ENCODE measurements around the gene PTPN14.

The PTPN14 gene

DNA sequence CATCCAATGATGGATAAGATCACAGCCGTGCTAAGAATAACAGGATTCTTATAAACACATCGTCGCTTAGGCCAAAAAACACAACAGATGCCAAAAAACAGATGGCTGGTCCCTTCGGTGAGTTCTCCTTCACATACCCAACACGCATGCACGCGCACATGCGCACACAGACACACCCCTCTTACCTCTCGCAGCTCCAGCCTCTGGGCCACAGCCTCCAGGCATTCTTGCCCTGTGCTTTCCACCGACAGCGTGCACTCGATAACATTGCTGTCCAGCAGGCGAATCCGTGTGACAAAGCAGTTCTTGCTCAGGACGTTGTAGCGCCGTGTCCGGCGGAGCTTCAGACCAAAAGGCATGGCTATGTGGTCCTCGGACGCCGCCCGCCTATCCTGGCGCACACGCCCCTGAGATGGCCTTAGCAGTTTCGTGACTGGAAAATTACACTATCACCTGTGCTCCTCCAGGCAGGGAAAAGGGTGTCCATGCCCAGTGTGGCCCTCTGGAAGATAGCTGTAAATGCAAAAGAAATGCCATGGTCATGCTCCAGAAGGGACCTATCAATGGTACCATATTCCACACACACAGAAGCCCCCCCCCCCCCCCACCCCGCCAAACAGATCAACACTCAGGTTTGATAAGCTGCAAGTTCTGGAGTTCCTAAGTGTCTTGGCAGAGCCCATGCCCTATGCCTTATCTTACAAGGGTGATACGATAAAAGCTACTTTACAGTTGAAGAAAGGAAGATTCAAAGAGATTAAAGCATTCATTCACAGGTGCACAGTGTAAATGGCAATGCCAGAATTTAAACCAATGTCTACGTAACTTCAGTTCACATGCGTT lies 86.7 kb downstream of the PTPN14 start:
- Histone ChIP-seq H3K79me2 (ENCODE audit: insufficient read depth, low read length) (peaks cover 7% of the 10 kb centered on the region), H3K9me3 (ENCODE audit: insufficient read depth, low read depth, low read length) (no peaks in the 10 kb centered on the region), H3K27me3 (ENCODE audit: insufficient read depth, low read length, poor library complexity, severe bottlenecking) (no peaks in the 10 kb centered on the region), H3K36me3 (ENCODE audit: insufficient read depth, low read length) (no peaks in the 10 kb centered on the region), H3K4me2 (ENCODE audit: low read depth, low read length, poor library complexity, severe bottlenecking) (no peak overlapping the region), H2AFZ (ENCODE audit: low read length) (no peak overlapping the region), H3K9ac (ENCODE audit: low read depth, low read length, poor library complexity, severe bottlenecking) (no peak overlapping the region), H3K4me1 (ENCODE audit: insufficient read depth, low read length, poor library complexity, severe bottlenecking) (no peaks in the 10 kb centered on the region), H3K9me2 (replicated peaks; ENCODE audit: low read depth, low read length) (no peaks in the 10 kb centered on the region), H3F3A (ENCODE audit: low read depth) (no peaks in the 10 kb centered on the region), H4K20me1 (ENCODE audit: insufficient read depth, low read length, poor library complexity, severe bottlenecking) (no peaks in the 10 kb centered on the region), H3K4me3 (ENCODE audit: low read length, poor library complexity, severe bottlenecking) (no peak overlapping the region)
- TF ChIP-seq CTCF (conservative IDR thresholded peaks at IDR 0.05; ENCODE audit: low read length) (no peak), EZH2phosphoT487 (IDR thresholded peaks at IDR 0.05; ENCODE audit: borderline replicate concordance) (no peak)

DNA sequence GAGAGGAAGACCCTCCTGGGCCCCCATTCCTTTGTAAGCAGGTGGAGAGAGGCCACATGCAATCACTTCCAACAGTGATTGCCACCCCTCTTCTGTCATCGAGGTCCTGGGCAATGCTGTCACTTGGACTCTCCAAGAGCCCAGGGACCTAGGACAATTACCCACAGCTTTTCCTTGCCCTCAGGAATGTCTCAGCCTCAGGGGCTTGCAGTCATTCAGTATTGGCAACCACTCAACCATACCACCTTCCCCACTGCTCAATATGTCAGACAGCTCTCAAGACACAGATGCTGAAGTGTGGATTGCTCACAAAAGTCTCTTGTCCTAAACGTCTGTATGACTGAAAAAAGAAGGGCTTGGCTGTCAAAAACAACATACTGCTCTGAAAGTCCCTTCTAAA lies 87.8 kb downstream of the PTPN14 start:
- Histone ChIP-seq H4K20me1 (ENCODE audit: insufficient read depth, low read length, poor library complexity, severe bottlenecking) (no peaks in the 10 kb centered on the region), H3K4me1 (ENCODE audit: insufficient read depth, low read length, poor library complexity, severe bottlenecking) (no peaks in the 10 kb centered on the region), H3K36me3 (ENCODE audit: insufficient read depth, low read length) (no peaks in the 10 kb centered on the region), H3F3A (ENCODE audit: low read depth) (no peaks in the 10 kb centered on the region), H3K4me2 (ENCODE audit: low read depth, low read length, poor library complexity, severe bottlenecking) (no peak overlapping the region), H2AFZ (ENCODE audit: low read length) (no peak overlapping the region), H3K9me3 (ENCODE audit: insufficient read depth, low read depth, low read length) (no peaks in the 10 kb centered on the region), H3K27me3 (ENCODE audit: insufficient read depth, low read length, poor library complexity, severe bottlenecking) (no peaks in the 10 kb centered on the region), H3K79me2 (ENCODE audit: insufficient read depth, low read length) (peaks cover 7% of the 10 kb centered on the region; the same call in 1 of the 2 replicates), H3K9me2 (replicated peaks; ENCODE audit: low read depth, low read length) (no peaks in the 10 kb centered on the region), H3K4me3 (ENCODE audit: low read length, poor library complexity, severe bottlenecking) (no peak overlapping the region), H3K9ac (ENCODE audit: low read depth, low read length, poor library complexity, severe bottlenecking) (no peak overlapping the region)
- TF ChIP-seq CTCF (conservative IDR thresholded peaks at IDR 0.05; ENCODE audit: low read length) = no peak
- TF ChIP-seq EZH2phosphoT487 (IDR thresholded peaks at IDR 0.05; ENCODE audit: borderline replicate concordance) = no peak

DNA sequence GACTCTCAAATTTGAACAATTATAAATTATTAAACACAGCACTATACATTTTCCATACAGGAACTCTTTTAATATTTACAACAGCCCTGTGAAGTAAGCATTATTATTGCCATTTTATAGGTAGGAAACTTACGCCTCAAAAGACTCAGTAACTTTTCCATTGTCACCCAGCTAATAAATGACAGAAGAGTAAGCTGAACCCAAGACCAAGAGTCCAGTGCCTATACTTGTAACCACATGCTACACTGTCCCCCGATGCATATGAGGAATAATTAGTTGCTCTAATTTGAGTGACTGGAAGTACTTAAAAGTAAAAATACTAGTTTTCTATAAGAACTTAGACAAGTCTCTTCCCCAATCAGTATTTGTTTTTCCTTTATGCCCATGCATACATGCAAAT lies 88.5 kb downstream of the PTPN14 start:
- no peaks in the 10 kb centered on the region for H3K27me3 ChIP-seq (ENCODE audit: insufficient read depth, low read length, poor library complexity, severe bottlenecking)
- no peak overlapping the region for H3K4me2 ChIP-seq (ENCODE audit: low read depth, low read length, poor library complexity, severe bottlenecking)
- H3K36me3 ChIP-seq (ENCODE audit: insufficient read depth, low read length) = no peaks in the 10 kb centered on the region
- no peak overlapping the region for H3K4me3 ChIP-seq (ENCODE audit: low read length, poor library complexity, severe bottlenecking)
- H3F3A ChIP-seq (ENCODE audit: low read depth) = no peaks in the 10 kb centered on the region
- H4K20me1 ChIP-seq (ENCODE audit: insufficient read depth, low read length, poor library complexity, severe bottlenecking) = no peaks in the 10 kb centered on the region
- no peak overlapping the region for H2AFZ ChIP-seq (ENCODE audit: low read length)
- no peaks in the 10 kb centered on the region for H3K9me3 ChIP-seq (ENCODE audit: insufficient read depth, low read depth, low read length)
- peaks cover 13% of the 10 kb centered on the region; the same call in 1 of the 2 replicates for H3K79me2 ChIP-seq (ENCODE audit: insufficient read depth, low read length)
- no peak for TF ChIP-seq CTCF (conservative IDR thresholded peaks at IDR 0.05; ENCODE audit: low read length)
- no peak for TF ChIP-seq EZH2phosphoT487 (IDR thresholded peaks at IDR 0.05; ENCODE audit: borderline replicate concordance)
- H3K4me1 ChIP-seq (ENCODE audit: insufficient read depth, low read length, poor library complexity, severe bottlenecking) = no peaks in the 10 kb centered on the region
- no peak overlapping the region for H3K9ac ChIP-seq (ENCODE audit: low read depth, low read length, poor library complexity, severe bottlenecking)
- no peaks in the 10 kb centered on the region for H3K9me2 ChIP-seq (replicated peaks; ENCODE audit: low read depth, low read length)
